Measurements from ENCODE around the gene SLMAP.

Gene SLMAP

GRCh38 chr3:57967590-57967989, 211.5 kb downstream of the SLMAP start:
- no peak for TF ChIP-seq CTCF (conservative IDR thresholded peaks at IDR 0.05; ENCODE audit: low read depth, low read length)
- H4K20me1 ChIP-seq (ENCODE audit: insufficient read depth) = no peaks in the 10 kb centered on the region
- H3K36me3 ChIP-seq (ENCODE audit: insufficient read depth) = no peaks in the 10 kb centered on the region
- H3K79me2 ChIP-seq (ENCODE audit: insufficient read depth, low read depth) = no peaks in the 10 kb centered on the region
- no peak overlapping the region for H2AFZ ChIP-seq (ENCODE audit: low read depth)
- no peaks in the 10 kb centered on the region for H3K27me3 ChIP-seq (ENCODE audit: insufficient read depth, low read depth)
- H3K4me3 ChIP-seq (IDR thresholded peaks at IDR 0.05; ENCODE audit: insufficient read depth, low read depth, low read length) = no peak overlapping the region
- H3K9ac ChIP-seq = no peak overlapping the region
- H3K4me1 ChIP-seq (ENCODE audit: low read depth, poor library complexity, severe bottlenecking) = no peaks in the 10 kb centered on the region
- no peak overlapping the region for H3K27ac ChIP-seq
- H3K4me2 ChIP-seq = no peak overlapping the region

GRCh38 chr3:57968501-57968900, 212.4 kb downstream of the SLMAP start:
- Histone ChIP-seq H3K4me2 (no peak overlapping the region), H3K36me3 (ENCODE audit: insufficient read depth) (no peaks in the 10 kb centered on the region), H3K79me2 (ENCODE audit: insufficient read depth, low read depth) (no peaks in the 10 kb centered on the region), H3K27me3 (ENCODE audit: insufficient read depth, low read depth) (no peaks in the 10 kb centered on the region), H3K9ac (no peak overlapping the region), H3K4me3 (IDR thresholded peaks at IDR 0.05; ENCODE audit: insufficient read depth, low read depth, low read length) (no peak overlapping the region), H3K4me1 (ENCODE audit: low read depth, poor library complexity, severe bottlenecking) (no peaks in the 10 kb centered on the region), H3K27ac (no peak overlapping the region), H2AFZ (ENCODE audit: low read depth) (no peak overlapping the region), H4K20me1 (ENCODE audit: insufficient read depth) (no peaks in the 10 kb centered on the region)
- TF ChIP-seq CTCF (conservative IDR thresholded peaks at IDR 0.05; ENCODE audit: low read depth, low read length) = no peak

- H3K79me2 ChIP-seq (ENCODE audit: insufficient read depth, low read depth) = no peaks in the 10 kb centered on the region
- H3K27me3 ChIP-seq (ENCODE audit: insufficient read depth, low read depth) = no peaks in the 10 kb centered on the region
- H3K4me1 ChIP-seq (ENCODE audit: low read depth, poor library complexity, severe bottlenecking) = no peaks in the 10 kb centered on the region
- no peak overlapping the region for H2AFZ ChIP-seq (ENCODE audit: low read depth)
- no peak overlapping the region for H3K4me3 ChIP-seq (IDR thresholded peaks at IDR 0.05; ENCODE audit: insufficient read depth, low read depth, low read length)
- no peak overlapping the region for H3K9ac ChIP-seq
- no peaks in the 10 kb centered on the region for H3K36me3 ChIP-seq (ENCODE audit: insufficient read depth)
- no peaks in the 10 kb centered on the region for H4K20me1 ChIP-seq (ENCODE audit: insufficient read depth)
- no peak overlapping the region for H3K4me2 ChIP-seq
- no peak overlapping the region for H3K27ac ChIP-seq
- no peak for TF ChIP-seq CTCF (conservative IDR thresholded peaks at IDR 0.05; ENCODE audit: low read depth, low read length)
Measured at GRCh38 chr3:57971975-57972374, 215.9 kb downstream of the SLMAP start.

- Histone ChIP-seq H3K4me3 (IDR thresholded peaks at IDR 0.05; ENCODE audit: insufficient read depth, low read depth, low read length) (no peak overlapping the region), H3K27ac (no peak overlapping the region), H3K4me2 (no peak overlapping the region), H3K9ac (no peak overlapping the region), H3K4me1 (ENCODE audit: low read depth, poor library complexity, severe bottlenecking) (no peaks in the 10 kb centered on the region), H3K36me3 (ENCODE audit: insufficient read depth) (no peaks in the 10 kb centered on the region), H3K79me2 (ENCODE audit: insufficient read depth, low read depth) (no peaks in the 10 kb centered on the region), H3K27me3 (ENCODE audit: insufficient read depth, low read depth) (no peaks in the 10 kb centered on the region), H4K20me1 (ENCODE audit: insufficient read depth) (no peaks in the 10 kb centered on the region), H2AFZ (ENCODE audit: low read depth) (no peak overlapping the region)
- no peak for TF ChIP-seq CTCF (conservative IDR thresholded peaks at IDR 0.05; ENCODE audit: low read depth, low read length)
Measured at GRCh38 chr3:57972531-57973111, 216.5 kb downstream of the SLMAP start.

Measured in KMS-11 (cell line).